ENCODE data around the gene TAF13.

The TAF13 gene, protein sequence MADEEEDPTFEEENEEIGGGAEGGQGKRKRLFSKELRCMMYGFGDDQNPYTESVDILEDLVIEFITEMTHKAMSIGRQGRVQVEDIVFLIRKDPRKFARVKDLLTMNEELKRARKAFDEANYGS

GRCh38 chr1:109075531-109076490, at the start of gene TAF13:
Gene TAF13, minus strand, starts transcription at chr1:109076003. Its CDS starts 56 bp downstream, at chr1:109075947.
- peak; percentile 85 for DNase-seq (ENCODE audit: low read depth)

- no peak for DNase-seq (ENCODE audit: low read depth)
Observed at GRCh38 chr1:109120356-109120755, 44.6 kb upstream of the TAF13 start.

- DNase-seq (ENCODE audit: low read depth), result no peak
Observed at GRCh38 chr1:109118089-109118488, 42.3 kb upstream of the TAF13 start.

- no peak for DNase-seq (ENCODE audit: low read depth)
Observed at GRCh38 chr1:109116286-109116685, 40.5 kb upstream of the TAF13 start.

DNA sequence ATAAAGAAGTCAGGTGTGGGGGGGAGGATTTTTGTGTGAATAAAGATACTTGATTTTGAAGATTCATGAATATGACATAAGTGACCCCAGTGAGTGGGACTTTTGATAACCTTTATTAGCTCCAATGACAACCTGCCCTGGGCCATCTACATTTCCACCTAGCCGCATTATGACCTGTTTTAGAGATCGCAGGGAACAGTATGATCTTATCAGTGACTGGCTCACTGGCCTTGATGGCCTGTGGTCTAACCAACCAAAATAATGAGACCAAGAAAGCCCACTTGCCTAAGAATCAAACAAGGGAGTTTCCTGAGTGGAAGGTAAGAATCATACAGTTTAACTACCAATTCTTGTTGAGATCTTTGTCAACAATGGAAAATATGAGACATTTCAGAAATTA, 39.9 kb upstream of the TAF13 start:
- no peak for DNase-seq (ENCODE audit: low read depth)

DNA sequence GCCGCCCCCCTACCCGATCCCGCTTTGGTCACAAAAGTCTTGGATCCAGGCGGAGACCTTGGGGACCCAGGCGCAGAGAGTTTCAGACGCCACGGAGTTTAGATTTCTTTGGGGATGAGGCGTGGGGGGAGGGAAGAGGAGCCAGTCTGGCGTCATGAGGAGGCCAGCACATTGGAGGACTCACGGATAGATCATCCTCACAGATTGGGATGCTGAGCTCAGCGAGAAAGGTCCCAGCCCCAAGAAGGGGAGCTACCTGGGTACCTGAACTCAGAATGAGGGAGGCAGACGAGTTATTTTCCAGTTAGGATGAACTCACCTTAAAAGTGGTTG, 38.5 kb upstream of the TAF13 start:
- no peak for DNase-seq (ENCODE audit: low read depth)

- no peak for DNase-seq (ENCODE audit: low read depth)
Observed at GRCh38 chr1:109113590-109114341, 38.0 kb upstream of the TAF13 start, which contains the start of gene ELAPOR1. Gene ELAPOR1, plus strand, starts transcription at chr1:109114115. Its CDS starts 69 bp downstream, at chr1:109114184.

GRCh38 chr1:109112652-109113285, 37.0 kb upstream of the TAF13 start:
- no peak for DNase-seq (ENCODE audit: low read depth)

DNA sequence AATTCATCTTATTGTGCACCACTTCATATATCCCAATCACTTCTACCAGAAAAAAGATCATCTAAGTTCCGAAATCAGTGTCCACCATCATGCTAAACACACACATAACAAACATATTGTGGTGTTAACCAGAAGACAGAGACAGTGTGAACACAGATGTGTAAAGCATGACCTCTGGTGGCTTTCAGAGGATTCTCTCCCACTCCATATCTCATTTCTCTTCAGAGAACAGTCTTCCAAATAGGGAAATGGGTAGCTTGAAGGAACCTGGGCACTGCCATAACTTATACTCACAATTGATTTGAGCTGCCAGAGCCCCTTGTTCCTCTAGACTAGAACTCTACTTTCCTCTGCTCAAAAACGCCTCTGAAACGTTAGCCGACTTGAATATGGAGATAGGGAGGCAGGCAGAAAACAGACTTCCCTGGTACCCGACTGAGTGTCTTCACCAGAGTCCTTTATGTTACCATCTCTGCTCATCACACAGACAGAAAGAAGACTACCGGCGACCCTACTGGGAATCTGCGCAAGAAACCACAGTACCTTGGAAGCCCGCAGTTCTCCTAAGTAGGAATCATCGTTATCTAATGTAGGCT, 36.4 kb upstream of the TAF13 start:
- no peak for DNase-seq (ENCODE audit: low read depth)

GRCh38 chr1:109111386-109112055, 35.7 kb upstream of the TAF13 start:
- no peak for DNase-seq (ENCODE audit: low read depth)

DNA sequence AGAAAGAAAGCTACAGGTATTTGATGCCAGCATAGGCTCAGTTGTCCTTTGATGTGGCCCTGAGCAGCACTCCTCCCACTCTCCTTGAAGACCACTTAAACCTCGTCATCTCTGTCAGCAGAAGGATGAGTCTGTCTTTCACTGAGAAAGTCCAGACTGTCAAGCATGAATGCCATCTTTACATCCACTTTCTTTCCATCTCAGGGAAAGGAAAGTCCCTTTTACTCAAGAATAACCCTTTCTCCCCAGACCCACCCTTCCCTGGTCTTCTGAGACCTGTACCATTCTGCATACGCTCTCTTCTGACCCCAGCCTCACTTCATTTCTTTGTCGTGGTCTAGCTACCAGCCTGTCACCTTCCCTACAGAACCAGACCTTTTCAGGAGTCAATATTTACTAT, 34.1 kb upstream of the TAF13 start:
- no peak for DNase-seq (ENCODE audit: low read depth)

- no peak for DNase-seq (ENCODE audit: low read depth)
Observed at GRCh38 chr1:109107785-109108184, 32.0 kb upstream of the TAF13 start.

- DNase-seq (ENCODE audit: low read depth), result no peak
Observed at GRCh38 chr1:109105881-109106280, 30.1 kb upstream of the TAF13 start.

- DNase-seq (ENCODE audit: low read depth), result no peak
Observed at GRCh38 chr1:109104364-109105151, 28.8 kb upstream of the TAF13 start.

DNA sequence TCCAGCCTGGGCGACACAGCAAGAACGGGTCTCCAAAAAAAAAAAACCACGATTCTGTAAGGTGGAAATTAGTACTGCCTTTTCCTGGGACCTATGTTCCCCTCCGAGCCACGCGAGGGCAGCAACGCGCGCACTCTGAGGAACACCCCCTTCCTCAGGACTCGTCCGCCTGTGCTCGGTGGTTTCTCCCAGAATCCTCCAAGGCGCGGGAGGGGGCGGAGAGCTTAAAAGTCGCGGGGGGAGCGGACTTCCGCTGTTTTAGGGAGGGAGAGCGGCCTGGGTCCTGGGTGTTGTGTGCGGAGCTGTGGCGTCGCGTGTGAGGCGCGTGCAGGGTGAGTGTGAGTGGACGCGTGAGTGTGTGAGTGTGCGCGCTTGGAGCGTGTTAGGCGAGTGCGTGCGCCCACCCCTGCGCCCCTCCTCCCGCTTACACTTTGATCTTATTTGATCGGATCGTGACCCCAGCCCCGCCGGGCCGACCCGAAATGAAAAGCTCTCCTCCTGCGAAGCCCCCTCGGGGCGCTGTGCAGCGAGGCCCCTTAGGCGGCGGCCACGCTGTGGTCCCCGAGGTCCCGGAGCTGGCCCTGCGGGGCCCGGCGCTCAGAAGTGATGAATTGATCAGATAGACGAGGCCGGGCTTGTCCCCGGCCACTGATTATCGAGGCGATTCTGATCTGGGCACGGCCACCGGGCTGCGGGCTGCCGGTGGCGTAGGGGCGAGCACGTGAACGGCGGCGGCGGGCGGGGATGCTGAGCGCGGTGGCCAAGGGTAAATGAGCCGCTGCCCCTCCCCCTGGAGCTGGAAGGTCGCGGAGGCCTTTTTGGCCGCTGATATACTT, 24.4 kb upstream of the TAF13 start:
- DNase-seq (ENCODE audit: low read depth), result peak; percentile 74

DNA sequence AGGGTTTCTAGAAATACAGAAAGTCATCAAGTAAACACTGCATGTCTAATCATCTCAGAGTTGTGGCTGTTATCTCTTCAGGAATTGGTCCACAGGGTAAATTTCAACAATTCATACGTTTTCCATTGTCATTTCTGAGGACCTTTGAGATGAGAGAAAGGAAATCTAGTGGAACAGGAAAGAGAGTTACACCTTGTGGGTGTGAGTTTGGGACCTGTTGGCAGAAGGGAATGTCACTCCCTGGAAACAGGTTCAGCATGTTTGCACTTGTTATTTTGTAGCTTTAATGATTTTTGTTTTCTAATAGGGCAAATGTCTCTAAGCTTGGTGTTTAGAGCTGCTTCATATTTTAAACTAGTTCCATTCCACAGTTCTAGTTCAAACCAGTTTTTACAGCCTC, 20.3 kb upstream of the TAF13 start:
- DNase-seq (ENCODE audit: low read depth), result no peak

GRCh38 chr1:109095631-109096030, 19.8 kb upstream of the TAF13 start:
- no peak for DNase-seq (ENCODE audit: low read depth)

GRCh38 chr1:109094871-109095270, 19.1 kb upstream of the TAF13 start:
- no peak for DNase-seq (ENCODE audit: low read depth)

GRCh38 chr1:109094377-109094803, 18.6 kb upstream of the TAF13 start:
- no peak for DNase-seq (ENCODE audit: low read depth)

GRCh38 chr1:109091839-109092193, 16.0 kb upstream of the TAF13 start:
- no peak for DNase-seq (ENCODE audit: low read depth)
